ENCODE results near the gene ECT2L. TPM values are rescaled to one million over a fixed set of nuclear protein-coding genes. Genes with fewer than 3 reads are reported as not detected.

Gene ECT2L
- total RNA-seq, 1 donor: under 0.01 TPM

GRCh38 chr6:138772596-138773176 is 23.2 kb upstream of the ECT2L start:
- TF ChIP-seq CTCF (IDR thresholded peaks at IDR 0.05; ENCODE audit: insufficient read depth, low read length): no peak
- peak overlapping the region; percentile 96 for H3K4me3 ChIP-seq (ENCODE audit: low read depth, low read length)
- no peak for DNase-seq (ENCODE audit: low read depth)

GRCh38 chr6:138773177-138774091 is 22.5 kb upstream of the ECT2L start, which contains the start of gene CCDC28A:
CCDC28A (plus strand) TSS chr6:138773769; CDS start chr6:138776121, 2,352 bp downstream.
- peak within 1 kb of the TSS; percentile 96 for H3K4me3 ChIP-seq (ENCODE audit: low read depth, low read length)
- TF ChIP-seq CTCF (IDR thresholded peaks at IDR 0.05; ENCODE audit: insufficient read depth, low read length): no peak
- peak; percentile 96 for DNase-seq (ENCODE audit: low read depth)

- no peak for DNase-seq (ENCODE audit: low read depth)
Observed at GRCh38 chr6:138774370-138774769, 21.5 kb upstream of the ECT2L start.

GRCh38 chr6:138776659-138777058 is 19.2 kb upstream of the ECT2L start:
- H3K4me3 ChIP-seq (ENCODE audit: low read depth, low read length): no peak overlapping the region
- TF ChIP-seq CTCF (IDR thresholded peaks at IDR 0.05; ENCODE audit: insufficient read depth, low read length): no peak
- DNase-seq (ENCODE audit: low read depth): no peak

More at GRCh38 chr6:138774370-138774769, 21.5 kb upstream of the ECT2L start:
- TF ChIP-seq CTCF (IDR thresholded peaks at IDR 0.05; ENCODE audit: insufficient read depth, low read length): no peak
- H3K4me3 ChIP-seq (ENCODE audit: low read depth, low read length): peak overlapping the region; percentile 96

- no peak for DNase-seq (ENCODE audit: low read depth)
- no peak overlapping the region for H3K4me3 ChIP-seq (ENCODE audit: low read depth, low read length)
- TF ChIP-seq CTCF (IDR thresholded peaks at IDR 0.05; ENCODE audit: insufficient read depth, low read length): no peak
Observed at GRCh38 chr6:138778331-138778730, 17.6 kb upstream of the ECT2L start.

- no peak for TF ChIP-seq CTCF (IDR thresholded peaks at IDR 0.05; ENCODE audit: insufficient read depth, low read length)
- no peak overlapping the region for H3K4me3 ChIP-seq (ENCODE audit: low read depth, low read length)
- no peak for DNase-seq (ENCODE audit: low read depth)
Observed at GRCh38 chr6:138782243-138782642, 13.6 kb upstream of the ECT2L start.
